Endothelial cell of umbilical vein (primary cell): ENCODE data around the gene KRT32. TPM values are rescaled to one million over a fixed set of nuclear protein-coding genes. Genes with fewer than 3 reads are reported as not detected.

ENCODE experiments used
- BruUV-seq: library from RNA; stranded (reverse); fragments of 400-500 nt; replicated peaks from 2 replicates; lab custom pipeline; 2021; lab: Mats Ljungman, UMichigan
- CTCF ChIA-PET: fragments of 300-600, 350-600 bp; sonication (Branson Sonifier 250); formaldehyde crosslinking; loops from one replicate; lab custom pipeline; 2021; ENCODE audit warnings: antibody characterized with exemption, inconsistent platforms; lab: Charles Lee
- POLR2A ChIA-PET: fragments of 300-600, 350-600 bp; sonication (Branson Sonifier 250); formaldehyde crosslinking; loops from one replicate; lab custom pipeline; 2021; ENCODE audit warnings: antibody characterized with exemption, inconsistent platforms; lab: Charles Lee
- DNase-seq: peaks from one replicate; pipeline ENCODE4 v3.0.0-alpha.2; 2011; ENCODE audit warnings: low read depth, low spot score
- FAIRE-seq: peaks from 2 replicates; lab custom pipeline; 2011; peaks lifted over from hg19 to GRCh38; lab: Jason Lieb, UNC
- H2AFZ ChIP-seq: 2 replicates; pipeline ENCODE4 v1.6.0; 2012; ENCODE audit warnings: low read depth, low read length, control low read depth, inconsistent platforms
- H3K27ac ChIP-seq: 2 replicates; pipeline ENCODE4 v1.5.1; 2011; ENCODE audit warnings: low read depth, mild to moderate bottlenecking, control low read depth, low read length, moderate library complexity; ENCODE audit not compliant: insufficient read depth
- H3K27me3 ChIP-seq, 2 experiments: 2 replicates each; pipeline versions ENCODE4 v1.6.0 to v1.6.1; 2011; ENCODE audit warnings: low read length in 2 of 2, mixed read lengths in 1 of 2; ENCODE audit not compliant: control insufficient read depth in 2 of 2, insufficient read depth in 2 of 2
- H3K36me3 ChIP-seq, 2 experiments: 2 replicates in 1 of 2; 3 replicates in 1 of 2; pipeline ENCODE4 v1.5.1; 2011; ENCODE audit warnings: low read length in 2 of 2, mild to moderate bottlenecking in 1 of 2, moderate library complexity in 1 of 2; ENCODE audit not compliant: control insufficient read depth in 2 of 2, insufficient read depth in 2 of 2; ENCODE audit errors: extremely low read depth in 1 of 2
- H3K4me1 ChIP-seq: 3 replicates; pipeline ENCODE4 v1.5.1; 2011; ENCODE audit warnings: mild to moderate bottlenecking, low read length; ENCODE audit not compliant: control insufficient read depth, insufficient read depth; ENCODE audit errors: extremely low read depth
- H3K4me2 ChIP-seq: 2 replicates; pipeline ENCODE4 v1.6.1; 2011; ENCODE audit warnings: low read length, control low read depth, mixed read lengths; ENCODE audit not compliant: insufficient read depth
- H3K4me3 ChIP-seq, 3 experiments: fragments of 200-600 bp in 1 of 3; sonication (generic), shearing (Covaris generic) in 1 of 3; replicated peaks in 1 of 3; 2 replicates each; pipeline ENCODE4 v1.5.1; 2011 to 2016; ENCODE audit warnings: control low read depth in 3 of 3, low read length in 3 of 3, mild to moderate bottlenecking in 2 of 3, inconsistent platforms in 1 of 3, low read depth in 1 of 3, moderate library complexity in 1 of 3; ENCODE audit not compliant: insufficient read depth in 1 of 3
- H3K79me2 ChIP-seq: 2 replicates; pipeline ENCODE4 v1.6.0; 2012; ENCODE audit warnings: low read length, inconsistent platforms; ENCODE audit not compliant: control insufficient read depth, insufficient read depth
- H3K9ac ChIP-seq: replicated peaks from 2 replicates; pipeline ENCODE3; 2011; ENCODE audit warnings: low read length, control low read depth; ENCODE audit not compliant: insufficient read depth; ENCODE audit errors: extremely low read depth
- H3K9me1 ChIP-seq: replicated peaks from 3 replicates; pipeline ENCODE4 v1.6.0; 2011; ENCODE audit warnings: mild to moderate bottlenecking, low read length; ENCODE audit not compliant: control insufficient read depth, insufficient read depth; ENCODE audit errors: extremely low read depth
- H3K9me3 ChIP-seq: replicated peaks from 2 replicates; pipeline ENCODE4 v1.5.1; 2012; ENCODE audit warnings: low read length, inconsistent platforms; ENCODE audit not compliant: control insufficient read depth, insufficient read depth
- H4K20me1 ChIP-seq: replicated peaks from 2 replicates; pipeline ENCODE3; 2011; ENCODE audit warnings: mild to moderate bottlenecking, low read length; ENCODE audit not compliant: control insufficient read depth, insufficient read depth; ENCODE audit errors: extremely low read depth
- EZH2 ChIP-seq: IDR thresholded peaks from 2 replicates; pipeline ENCODE4 v1.6.1; 2012; ENCODE audit warnings: borderline replicate concordance, low read depth, mild to moderate bottlenecking, moderate library complexity, low read length, inconsistent platforms; ENCODE audit not compliant: severe bottlenecking
- FOS ChIP-seq: IDR thresholded peaks from 2 replicates; pipeline ENCODE4 v1.6.1; 2011; ENCODE audit warnings: mild to moderate bottlenecking, low read length, moderate library complexity, borderline replicate concordance; ENCODE audit not compliant: insufficient read depth
- GATA2 ChIP-seq: IDR thresholded peaks from 2 replicates; pipeline ENCODE4 v1.7.0; 2011; ENCODE audit warnings: low read depth, mild to moderate bottlenecking, moderate library complexity, mixed read lengths, low read length; ENCODE audit not compliant: insufficient read length, insufficient read depth
- JUN ChIP-seq: IDR thresholded peaks from 2 replicates; pipeline ENCODE4 v1.6.1; 2011; ENCODE audit warnings: borderline replicate concordance, low read depth; ENCODE audit not compliant: insufficient read length, insufficient read depth
- MYC ChIP-seq: IDR thresholded peaks from one replicate; pipeline ENCODE4 v1.6.1; 2011; ENCODE audit warnings: mild to moderate bottlenecking, low read depth, low read length
- POLR2A ChIP-seq: IDR thresholded peaks from 2 replicates; pipeline ENCODE4 v1.6.1; 2012; ENCODE audit warnings: low read depth, mild to moderate bottlenecking, control low read depth, low read length
- POLR2AphosphoS5 ChIP-seq: IDR thresholded peaks from 2 replicates; pipeline ENCODE4 v1.6.1; 2012; ENCODE audit warnings: low read depth, mild to moderate bottlenecking, control low read depth, low read length, moderate library complexity; ENCODE audit not compliant: insufficient read depth
- dilution Hi-C: fragments of 300-500 bp; cut with MboI; formaldehyde crosslinking; loops from one replicate; pipeline ENCODE4 v1.15.0; 2019; ENCODE audit warnings: low sequenced_read_pairs; ENCODE audit not compliant: extremely low pct_ligation_motif_present
- intact Hi-C: fragments of 100-400 bp; cut with micrococcal nuclease; formaldehyde crosslinking; loops from one replicate; pipeline ENCODE4 v1.10.0; 2022
- polyA plus RNA-seq, 4 experiments: library from polyadenylated mRNA; depleted of rRNA in 3 of 4; stranded (reverse) in 3 of 4; unstranded in 1 of 4; fragments of >200 nt; gene quantifications; 2 replicates each; pipeline versions ENCODE4 v1.2.1 to v1.2.3, GENCODE V29; 2011 to 2012; ENCODE audit warnings: missing spikeins in 1 of 4
- total RNA-seq: library from RNA; stranded (reverse); gene quantifications from 2 replicates; pipeline ENCODE4 v1.2.3, GENCODE V29; 2021
- TF ChIP-seq, protein P1 (sequence below): IDR thresholded peaks from 2 replicates; pipeline ENCODE4 v1.6.1; 2011; ENCODE audit not compliant: insufficient read depth, insufficient read length
- TF ChIP-seq, protein P2 (sequence below), 2 donors: IDR thresholded peaks; 1 replicate in 1 of 2; 2 replicates in 1 of 2; pipeline ENCODE4 v1.5.1; 2011; ENCODE audit warnings: low read length in 2 of 2, mild to moderate bottlenecking in 2 of 2, moderate library complexity in 2 of 2, control low read depth in 1 of 2, inconsistent platforms in 1 of 2, low read depth in 1 of 2; ENCODE audit not compliant: insufficient read depth in 1 of 2; ENCODE audit errors: extremely low read depth in 1 of 2

KRT32 gene
- total and polyA plus RNA-seq, 2 donors (not counting 3 experiments of a cell fraction or from before 2014, with no cell fraction given) = not detected

DNA sequence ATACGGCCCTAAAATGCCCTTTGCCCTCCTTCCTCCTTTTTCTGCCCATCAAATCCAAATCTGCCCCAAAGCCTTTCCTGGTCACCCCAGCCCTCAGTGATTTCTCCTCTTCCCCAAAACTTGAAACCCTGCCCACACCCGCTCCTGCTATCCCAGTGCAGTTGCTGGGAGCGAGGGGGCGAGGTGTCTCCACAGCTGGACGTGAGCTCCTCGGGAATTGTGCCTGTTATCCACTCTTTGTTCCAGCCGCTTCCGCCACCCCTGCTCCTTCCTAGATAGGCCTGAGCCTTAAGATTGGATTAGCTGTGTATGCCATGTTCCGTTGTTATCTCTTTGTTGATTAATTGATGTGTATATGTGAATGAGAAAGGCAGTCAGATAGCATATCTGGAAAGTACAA, 16.3 kb upstream of the KRT32 start:
- DNase-seq (no peak), FAIRE-seq (no peak)
- intact Hi-C loops = no loop called here
- Histone ChIP-seq H3K9me1 (no peaks in the 10 kb centered on the region), H4K20me1 (no peaks in the 10 kb centered on the region), H3K4me2 (no peak overlapping the region), H3K79me2 (no peaks in the 10 kb centered on the region), H3K4me1 (no peaks in the 10 kb centered on the region), H2AFZ (no peak overlapping the region), H3K9me3 (no peaks in the 10 kb centered on the region), H3K27me3 (no peaks in the 10 kb centered on the region), H3K36me3 (no peaks in the 10 kb centered on the region), H3K4me3 (no peak overlapping the region), H3K9ac (no peak overlapping the region), H3K27ac (no peak overlapping the region)
- POLR2A ChIA-PET = no interaction called here
- BruUV-seq = no TSS peak
- TF ChIP-seq MYC = no peak
- no peak for TF ChIP-seq POLR2A
- no peak for TF ChIP-seq FOS
- CTCF ChIA-PET = interaction anchor here (1.6 to 22.3 kb wide), 3 partner anchors 12 to 96 kb away, joined by 3 to 350 read pairs (median 6); no protein-coding TSS in a partner anchor
- dilution Hi-C loops = no loop called here

DNA sequence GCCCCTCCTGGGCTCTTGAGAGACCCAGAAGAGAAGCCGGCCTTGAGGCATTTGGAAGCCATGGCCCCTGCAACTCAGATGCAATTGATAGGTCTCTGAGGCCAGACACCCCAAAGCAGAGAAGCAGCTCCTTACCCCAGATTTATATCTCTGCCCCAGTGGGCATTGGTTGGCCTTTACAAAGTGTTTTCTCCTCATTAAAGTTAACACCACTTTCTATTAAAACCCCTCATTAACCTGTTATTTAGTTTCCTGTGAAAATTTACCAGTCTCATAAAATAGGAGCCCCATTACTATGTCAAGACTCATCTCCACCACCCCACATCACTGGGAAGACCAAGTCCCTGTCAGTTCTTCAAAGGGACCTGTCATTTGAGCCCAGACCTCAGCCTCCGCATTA, 13.8 kb upstream of the KRT32 start, which contains the start of gene KRT35:
Gene KRT35, minus strand, starts transcription at position 116 of the 400 bp plus-strand sequence. Its CDS starts 54 bp downstream, at position 62.
- DNase-seq = no peak
- CTCF ChIA-PET = interaction anchor here (22.3 kb wide), 1 partner anchor 70 kb away, joined by 350 read pairs; no protein-coding TSS in a partner anchor
- Histone ChIP-seq H3K36me3 (no peaks in the 10 kb centered on the region), H3K4me1 (no peaks in the 10 kb centered on the region), H3K9me1 (no peaks in the 10 kb centered on the region), H3K4me2 (no peak within 1 kb of the TSS), H3K9ac (no peak within 1 kb of the TSS), H4K20me1 (no peaks in the 10 kb centered on the region), H3K27ac (no peak within 1 kb of the TSS), H2AFZ (no peak within 1 kb of the TSS), H3K4me3 (no peak within 1 kb of the TSS), H3K27me3 (no peaks in the 10 kb centered on the region), H3K9me3 (no peaks in the 10 kb centered on the region), H3K79me2 (no peaks in the 10 kb centered on the region)
- BruUV-seq = no TSS peak
- dilution Hi-C loops (no loop called here), intact Hi-C loops (no loop called here)
- FAIRE-seq = no peak
- TF ChIP-seq FOS = no peak
- TF ChIP-seq JUN = no peak
- no peak for TF ChIP-seq POLR2AphosphoS5
- TF ChIP-seq, protein P1, sequence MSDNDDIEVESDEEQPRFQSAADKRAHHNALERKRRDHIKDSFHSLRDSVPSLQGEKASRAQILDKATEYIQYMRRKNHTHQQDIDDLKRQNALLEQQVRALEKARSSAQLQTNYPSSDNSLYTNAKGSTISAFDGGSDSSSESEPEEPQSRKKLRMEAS = no peak
- no peak for TF ChIP-seq EZH2
- TF ChIP-seq GATA2 = no peak
- TF ChIP-seq, protein P2, sequence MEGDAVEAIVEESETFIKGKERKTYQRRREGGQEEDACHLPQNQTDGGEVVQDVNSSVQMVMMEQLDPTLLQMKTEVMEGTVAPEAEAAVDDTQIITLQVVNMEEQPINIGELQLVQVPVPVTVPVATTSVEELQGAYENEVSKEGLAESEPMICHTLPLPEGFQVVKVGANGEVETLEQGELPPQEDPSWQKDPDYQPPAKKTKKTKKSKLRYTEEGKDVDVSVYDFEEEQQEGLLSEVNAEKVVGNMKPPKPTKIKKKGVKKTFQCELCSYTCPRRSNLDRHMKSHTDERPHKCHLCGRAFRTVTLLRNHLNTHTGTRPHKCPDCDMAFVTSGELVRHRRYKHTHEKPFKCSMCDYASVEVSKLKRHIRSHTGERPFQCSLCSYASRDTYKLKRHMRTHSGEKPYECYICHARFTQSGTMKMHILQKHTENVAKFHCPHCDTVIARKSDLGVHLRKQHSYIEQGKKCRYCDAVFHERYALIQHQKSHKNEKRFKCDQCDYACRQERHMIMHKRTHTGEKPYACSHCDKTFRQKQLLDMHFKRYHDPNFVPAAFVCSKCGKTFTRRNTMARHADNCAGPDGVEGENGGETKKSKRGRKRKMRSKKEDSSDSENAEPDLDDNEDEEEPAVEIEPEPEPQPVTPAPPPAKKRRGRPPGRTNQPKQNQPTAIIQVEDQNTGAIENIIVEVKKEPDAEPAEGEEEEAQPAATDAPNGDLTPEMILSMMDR (IDR thresholded peaks at IDR 0.05; ENCODE audit: extremely low read depth in 1 of 2, insufficient read depth in 1 of 2, low read depth in 1 of 2, low read length in 2 of 2) = no peak
- TF ChIP-seq POLR2A = no peak
- no peak for TF ChIP-seq MYC
- POLR2A ChIA-PET = no interaction called here
